AG09319 (cell line): ENCODE data around the gene CEP112.
A peak's percentile ranks its signal among the peaks of the same experiment; 100 is the strongest.

ENCODE experiments used
- DNase-seq: peaks from one replicate; pipeline ENCODE4 v3.0.0-alpha.2; 2010; ENCODE audit warnings: low read depth; ENCODE audit errors: extremely low read depth
- CTCF ChIP-seq: IDR thresholded peaks from 2 replicates; pipeline ENCODE4 v1.5.1; 2011; ENCODE audit warnings: low read depth, mild to moderate bottlenecking, inconsistent platforms, low read length, moderate library complexity

CEP112 gene

GRCh38 chr17:65655706-65656105 lies 536.2 kb downstream of the CEP112 start:
- TF ChIP-seq CTCF: no peak
- no peak for DNase-seq

- no peak for TF ChIP-seq CTCF
- no peak for DNase-seq
Observed at GRCh38 chr17:65644545-65644944, 547.4 kb downstream of the CEP112 start.

- peak; percentile 56 for DNase-seq
- TF ChIP-seq CTCF: no peak
Observed at GRCh38 chr17:65638221-65638975, 553.5 kb downstream of the CEP112 start.

GRCh38 chr17:65637786-65638185 lies 554.1 kb downstream of the CEP112 start:
- TF ChIP-seq CTCF: no peak
- DNase-seq: no peak

GRCh38 chr17:65634533-65634932 lies 557.4 kb downstream of the CEP112 start:
- TF ChIP-seq CTCF: no peak
- DNase-seq: no peak

- DNase-seq: no peak
- no peak for TF ChIP-seq CTCF
Observed at GRCh38 chr17:65633988-65634387, 557.9 kb downstream of the CEP112 start.

GRCh38 chr17:65633146-65633881 lies 558.6 kb downstream of the CEP112 start:
- TF ChIP-seq CTCF: no peak
- no peak for DNase-seq
